Endothelial cell of umbilical vein (primary cell): ENCODE data around the gene WHRN. TPM values are rescaled to one million over a fixed set of nuclear protein-coding genes. Genes with fewer than 3 reads are reported as not detected.

Source experiments
- BruUV-seq: library from RNA; stranded (reverse); fragments of 400-500 nt; replicated peaks from 2 replicates; lab custom pipeline; 2021; lab: Mats Ljungman, UMichigan
- CTCF ChIA-PET: fragments of 300-600, 350-600 bp; sonication (Branson Sonifier 250); formaldehyde crosslinking; loops from one replicate; lab custom pipeline; 2021; ENCODE audit warnings: antibody characterized with exemption, inconsistent platforms; lab: Charles Lee
- POLR2A ChIA-PET: fragments of 300-600, 350-600 bp; sonication (Branson Sonifier 250); formaldehyde crosslinking; loops from one replicate; lab custom pipeline; 2021; ENCODE audit warnings: antibody characterized with exemption, inconsistent platforms; lab: Charles Lee
- DNase-seq: peaks from one replicate; pipeline ENCODE4 v3.0.0-alpha.2; 2011; ENCODE audit warnings: low read depth, low spot score
- FAIRE-seq: peaks from 2 replicates; lab custom pipeline; 2011; peaks lifted over from hg19 to GRCh38; lab: Jason Lieb, UNC
- H2AFZ ChIP-seq: 2 replicates; pipeline ENCODE4 v1.6.0; 2012; ENCODE audit warnings: low read depth, low read length, control low read depth, inconsistent platforms
- H3K27ac ChIP-seq: 2 replicates; pipeline ENCODE4 v1.5.1; 2011; ENCODE audit warnings: low read depth, mild to moderate bottlenecking, control low read depth, low read length, moderate library complexity; ENCODE audit not compliant: insufficient read depth
- H3K27me3 ChIP-seq, 2 experiments: 2 replicates each; pipeline versions ENCODE4 v1.6.0 to v1.6.1; 2011; ENCODE audit warnings: low read length in 2 of 2, mixed read lengths in 1 of 2; ENCODE audit not compliant: control insufficient read depth in 2 of 2, insufficient read depth in 2 of 2
- H3K36me3 ChIP-seq, 2 experiments: 2 replicates in 1 of 2; 3 replicates in 1 of 2; pipeline ENCODE4 v1.5.1; 2011; ENCODE audit warnings: low read length in 2 of 2, mild to moderate bottlenecking in 1 of 2, moderate library complexity in 1 of 2; ENCODE audit not compliant: control insufficient read depth in 2 of 2, insufficient read depth in 2 of 2; ENCODE audit errors: extremely low read depth in 1 of 2
- H3K4me1 ChIP-seq: 3 replicates; pipeline ENCODE4 v1.5.1; 2011; ENCODE audit warnings: mild to moderate bottlenecking, low read length; ENCODE audit not compliant: control insufficient read depth, insufficient read depth; ENCODE audit errors: extremely low read depth
- H3K4me2 ChIP-seq: 2 replicates; pipeline ENCODE4 v1.6.1; 2011; ENCODE audit warnings: low read length, control low read depth, mixed read lengths; ENCODE audit not compliant: insufficient read depth
- H3K4me3 ChIP-seq, 3 experiments: fragments of 200-600 bp in 1 of 3; sonication (generic), shearing (Covaris generic) in 1 of 3; replicated peaks in 1 of 3; 2 replicates each; pipeline ENCODE4 v1.5.1; 2011 to 2016; ENCODE audit warnings: control low read depth in 3 of 3, low read length in 3 of 3, mild to moderate bottlenecking in 2 of 3, inconsistent platforms in 1 of 3, low read depth in 1 of 3, moderate library complexity in 1 of 3; ENCODE audit not compliant: insufficient read depth in 1 of 3
- H3K79me2 ChIP-seq: 2 replicates; pipeline ENCODE4 v1.6.0; 2012; ENCODE audit warnings: low read length, inconsistent platforms; ENCODE audit not compliant: control insufficient read depth, insufficient read depth
- H3K9ac ChIP-seq: replicated peaks from 2 replicates; pipeline ENCODE3; 2011; ENCODE audit warnings: low read length, control low read depth; ENCODE audit not compliant: insufficient read depth; ENCODE audit errors: extremely low read depth
- H3K9me1 ChIP-seq: replicated peaks from 3 replicates; pipeline ENCODE4 v1.6.0; 2011; ENCODE audit warnings: mild to moderate bottlenecking, low read length; ENCODE audit not compliant: control insufficient read depth, insufficient read depth; ENCODE audit errors: extremely low read depth
- H3K9me3 ChIP-seq: replicated peaks from 2 replicates; pipeline ENCODE4 v1.5.1; 2012; ENCODE audit warnings: low read length, inconsistent platforms; ENCODE audit not compliant: control insufficient read depth, insufficient read depth
- H4K20me1 ChIP-seq: replicated peaks from 2 replicates; pipeline ENCODE3; 2011; ENCODE audit warnings: mild to moderate bottlenecking, low read length; ENCODE audit not compliant: control insufficient read depth, insufficient read depth; ENCODE audit errors: extremely low read depth
- CTCF ChIP-seq, 2 donors: IDR thresholded peaks; 1 replicate in 1 of 2; 2 replicates in 1 of 2; pipeline ENCODE4 v1.5.1; 2011; ENCODE audit warnings: low read length in 2 of 2, mild to moderate bottlenecking in 2 of 2, moderate library complexity in 2 of 2, control low read depth in 1 of 2, inconsistent platforms in 1 of 2, low read depth in 1 of 2; ENCODE audit not compliant: insufficient read depth in 1 of 2; ENCODE audit errors: extremely low read depth in 1 of 2
- EZH2 ChIP-seq: IDR thresholded peaks from 2 replicates; pipeline ENCODE4 v1.6.1; 2012; ENCODE audit warnings: borderline replicate concordance, low read depth, mild to moderate bottlenecking, moderate library complexity, low read length, inconsistent platforms; ENCODE audit not compliant: severe bottlenecking
- FOS ChIP-seq: IDR thresholded peaks from 2 replicates; pipeline ENCODE4 v1.6.1; 2011; ENCODE audit warnings: mild to moderate bottlenecking, low read length, moderate library complexity, borderline replicate concordance; ENCODE audit not compliant: insufficient read depth
- GATA2 ChIP-seq: IDR thresholded peaks from 2 replicates; pipeline ENCODE4 v1.7.0; 2011; ENCODE audit warnings: low read depth, mild to moderate bottlenecking, moderate library complexity, mixed read lengths, low read length; ENCODE audit not compliant: insufficient read length, insufficient read depth
- JUN ChIP-seq: IDR thresholded peaks from 2 replicates; pipeline ENCODE4 v1.6.1; 2011; ENCODE audit warnings: borderline replicate concordance, low read depth; ENCODE audit not compliant: insufficient read length, insufficient read depth
- MAX ChIP-seq: IDR thresholded peaks from 2 replicates; pipeline ENCODE4 v1.6.1; 2011; ENCODE audit not compliant: insufficient read depth, insufficient read length
- MYC ChIP-seq: IDR thresholded peaks from one replicate; pipeline ENCODE4 v1.6.1; 2011; ENCODE audit warnings: mild to moderate bottlenecking, low read depth, low read length
- POLR2A ChIP-seq: IDR thresholded peaks from 2 replicates; pipeline ENCODE4 v1.6.1; 2012; ENCODE audit warnings: low read depth, mild to moderate bottlenecking, control low read depth, low read length
- POLR2AphosphoS5 ChIP-seq: IDR thresholded peaks from 2 replicates; pipeline ENCODE4 v1.6.1; 2012; ENCODE audit warnings: low read depth, mild to moderate bottlenecking, control low read depth, low read length, moderate library complexity; ENCODE audit not compliant: insufficient read depth
- dilution Hi-C: fragments of 300-500 bp; cut with MboI; formaldehyde crosslinking; loops from one replicate; pipeline ENCODE4 v1.15.0; 2019; ENCODE audit warnings: low sequenced_read_pairs; ENCODE audit not compliant: extremely low pct_ligation_motif_present
- intact Hi-C: fragments of 100-400 bp; cut with micrococcal nuclease; formaldehyde crosslinking; loops from one replicate; pipeline ENCODE4 v1.10.0; 2022
- polyA plus RNA-seq, 4 experiments: library from polyadenylated mRNA; depleted of rRNA in 3 of 4; stranded (reverse) in 3 of 4; unstranded in 1 of 4; fragments of >200 nt; gene quantifications; 2 replicates each; pipeline versions ENCODE4 v1.2.1 to v1.2.3, GENCODE V29; 2011 to 2012; ENCODE audit warnings: missing spikeins in 1 of 4
- total RNA-seq: library from RNA; stranded (reverse); gene quantifications from 2 replicates; pipeline ENCODE4 v1.2.3, GENCODE V29; 2021

The WHRN gene
- total and polyA plus RNA-seq, 2 donors (not counting 3 experiments of a cell fraction or from before 2014, with no cell fraction given): 0.35 to 0.69 TPM

- BruUV-seq: no TSS peak
- no peak overlapping the region for H3K4me2 ChIP-seq
- H2AFZ ChIP-seq: no peak overlapping the region
- no peaks in the 10 kb centered on the region for H3K79me2 ChIP-seq
- dilution Hi-C loops: no loop called here
- ChIA-PET POLR2A (no interaction called here), CTCF (interaction anchor here (1.7 kb wide), 1 partner anchor 183 kb away, joined by 4 read pairs; no protein-coding TSS in a partner anchor)
- no peaks in the 10 kb centered on the region for H3K36me3 ChIP-seq
- H3K27me3 ChIP-seq: peaks cover 0 to 2% of the 10 kb centered on the region in 2 experiments
- H3K4me1 ChIP-seq: no peaks in the 10 kb centered on the region
- no peak overlapping the region for H3K4me3 ChIP-seq
- TF ChIP-seq POLR2AphosphoS5 (no peak), FOS (no peak), POLR2A (no peak), MYC (no peak), EZH2 (no peak), GATA2 (no peak), MAX (no peak), JUN (no peak), CTCF (IDR thresholded peaks at IDR 0.05; ENCODE audit: extremely low read depth in 1 of 2, insufficient read depth in 1 of 2, low read depth in 1 of 2, low read length in 2 of 2) (no peak)
- no peaks in the 10 kb centered on the region for H3K9me3 ChIP-seq
- no peak overlapping the region for H3K27ac ChIP-seq
- FAIRE-seq (no peak), DNase-seq (no peak)
- H4K20me1 ChIP-seq: no peaks in the 10 kb centered on the region
- intact Hi-C loops: no loop called here
- no peak overlapping the region for H3K9ac ChIP-seq
- no peaks in the 10 kb centered on the region for H3K9me1 ChIP-seq
Measured at GRCh38 chr9:114470121-114470520, 35.2 kb downstream of the WHRN start.
